ENCODE measurements around the gene TIPARP. TPM values are rescaled to one million over a fixed set of nuclear protein-coding genes. Genes with fewer than 3 reads are reported as not detected.
"Not testable (repeated sequence)": the region's sequence is repeated elsewhere in the genome, so short reads cannot be mapped to it uniquely, and the experiment has no call there.

TIPARP gene
- total RNA-seq, 1 donor from 2014 or later, result 26.0 TPM

GRCh38 chr3:156728267-156728985 is 54.0 kb downstream of the TIPARP start:
- no peak for ATAC-seq
- intact Hi-C loops (cut with DNase I), result no loop called here

GRCh38 chr3:156729460-156730179 is 55.2 kb downstream of the TIPARP start:
- DNase-seq (ENCODE audit: missing footprints) (no peak), ATAC-seq (no peak)
- intact Hi-C loops (cut with DNase I), result no loop called here

More at GRCh38 chr3:156728267-156728985, 54.0 kb downstream of the TIPARP start:
- DNase-seq (ENCODE audit: missing footprints), result no peak

GRCh38 chr3:156731813-156732212 is 57.4 kb downstream of the TIPARP start:
- intact Hi-C loops (cut with DNase I), result no loop called here
- ATAC-seq (no peak), DNase-seq (ENCODE audit: missing footprints) (no peak)

- no peak for DNase-seq (ENCODE audit: missing footprints)
- ATAC-seq, result no peak
- intact Hi-C loops (cut with DNase I), result no loop called here
These were observed 57.9 kb downstream of the TIPARP start for GRCh38 chr3:156732261-156732660.

GRCh38 chr3:156732715-156733421 is 58.5 kb downstream of the TIPARP start:
- ATAC-seq (no peak), DNase-seq (ENCODE audit: missing footprints) (no peak)
- intact Hi-C loops (cut with DNase I), result no loop called here

- DNase-seq (ENCODE audit: missing footprints); ATAC-seq; intact Hi-C loops (cut with DNase I): not testable (repeated sequence)
These were observed 60.3 kb downstream of the TIPARP start for GRCh38 chr3:156734661-156735060.

- no peak for DNase-seq (ENCODE audit: missing footprints)
- intact Hi-C loops (cut with DNase I), result no loop called here
- no peak for ATAC-seq
These were observed 61.1 kb downstream of the TIPARP start for GRCh38 chr3:156735471-156735870.

- ATAC-seq; intact Hi-C loops (cut with DNase I); DNase-seq (ENCODE audit: missing footprints): not testable (repeated sequence)
These were observed 62.7 kb downstream of the TIPARP start for GRCh38 chr3:156737049-156737448.

- intact Hi-C loops (cut with DNase I), result no loop called here
- no peak for DNase-seq (ENCODE audit: missing footprints)
- no peak for ATAC-seq
These were observed 63.9 kb downstream of the TIPARP start for GRCh38 chr3:156738251-156738650.

- DNase-seq (ENCODE audit: missing footprints), result no peak
- intact Hi-C loops (cut with DNase I), result no loop called here
- no peak for ATAC-seq
These were observed 65.6 kb downstream of the TIPARP start for GRCh38 chr3:156739976-156740375.

GRCh38 chr3:156740581-156740980 is 66.2 kb downstream of the TIPARP start:
- intact Hi-C loops (cut with DNase I); ATAC-seq; DNase-seq (ENCODE audit: missing footprints): not testable (repeated sequence)

GRCh38 chr3:156741935-156742334 is 67.5 kb downstream of the TIPARP start:
- no peak for DNase-seq (ENCODE audit: missing footprints)
- ATAC-seq, result no peak
- intact Hi-C loops (cut with DNase I), result no loop called here

- DNase-seq (ENCODE audit: missing footprints) (no peak), ATAC-seq (no peak)
- intact Hi-C loops (cut with DNase I), result no loop called here
These were observed 68.0 kb downstream of the TIPARP start for GRCh38 chr3:156742401-156742800.

GRCh38 chr3:156743859-156744258 is 69.5 kb downstream of the TIPARP start:
- ATAC-seq (no peak), DNase-seq (ENCODE audit: missing footprints) (no peak)
- intact Hi-C loops (cut with DNase I), result no loop called here

GRCh38 chr3:156744631-156745030 is 70.2 kb downstream of the TIPARP start:
- DNase-seq (ENCODE audit: missing footprints) (no peak), ATAC-seq (no peak)

GRCh38 chr3:156745766-156746165 is 71.4 kb downstream of the TIPARP start:
- intact Hi-C loops (cut with DNase I), result no loop called here
- DNase-seq (ENCODE audit: missing footprints), result no peak

More at GRCh38 chr3:156744631-156745030, 70.2 kb downstream of the TIPARP start:
- intact Hi-C loops (cut with DNase I), result no loop called here

GRCh38 chr3:156747046-156747445 is 72.7 kb downstream of the TIPARP start:
- ATAC-seq, result no peak
- intact Hi-C loops (cut with DNase I), result no loop called here
- DNase-seq (ENCODE audit: missing footprints), result no peak

More at GRCh38 chr3:156745766-156746165, 71.4 kb downstream of the TIPARP start:
- ATAC-seq, result no peak

- ATAC-seq, result no peak
- intact Hi-C loops (cut with DNase I), result no loop called here
- no peak for DNase-seq (ENCODE audit: missing footprints)
These were observed 74.9 kb downstream of the TIPARP start for GRCh38 chr3:156749244-156749643.

GRCh38 chr3:156750191-156750873 is 75.9 kb downstream of the TIPARP start:
- DNase-seq (ENCODE audit: missing footprints), result peak; percentile 62
- intact Hi-C loops (cut with DNase I), result no loop called here
- no peak for ATAC-seq

Data from Right ventricle myocardium inferior (tissue), 1 donor.